Esophagus muscularis mucosa (tissue), 3 donors: ENCODE measurements around the gene KRTAP9-2.

Source experiments
- CTCF ChIP-seq, 3 experiments: fragments of 200-600 bp in 2 of 3; fragments of 450-650 bp in 1 of 3; sonication (generic) in 2 of 3; IDR thresholded peaks; one replicate each; pipeline ENCODE4 v1.5.1; 2017 to 2019; ENCODE audit warnings: antibody characterized with exemption in 3 of 3, mild to moderate bottlenecking in 2 of 3, moderate library complexity in 1 of 3
- POLR2A ChIP-seq: fragments of 450-650 bp; IDR thresholded peaks from one replicate; pipeline ENCODE4 v1.6.1; 2017; ENCODE audit warnings: antibody characterized with exemption, moderate library complexity, mild to moderate bottlenecking, low read depth

GRCh38 chr17:41226051-41226450 is 397 bp upstream of the KRTAP9-2 start:
- TF ChIP-seq CTCF (IDR thresholded peaks at IDR 0.05) (no peak), POLR2A (no peak)
